Keratinocyte (primary cell): ENCODE data around the gene RGPD4.

Experiments
- EZH2 ChIP-seq: IDR thresholded peaks from one replicate; pipeline ENCODE4 v1.6.1; 2012; ENCODE audit warnings: inconsistent platforms, mild to moderate bottlenecking, low read length, moderate library complexity
- TF ChIP-seq, protein P1 (sequence below), 3 experiments: IDR thresholded peaks in 1 of 3; conservative IDR thresholded peaks in 1 of 3; optimal IDR thresholded peaks in 1 of 3; 2 replicates in 2 of 3; 3 replicates in 1 of 3; pipeline versions ENCODE3 to v1.5.1; 2011; ENCODE audit warnings: low read length in 3 of 3, mild to moderate bottlenecking in 3 of 3, moderate library complexity in 2 of 3, control low read depth in 1 of 3, inconsistent platforms in 1 of 3; ENCODE audit not compliant: insufficient read depth in 2 of 3; ENCODE audit errors: extremely low read depth in 1 of 3

DNA sequence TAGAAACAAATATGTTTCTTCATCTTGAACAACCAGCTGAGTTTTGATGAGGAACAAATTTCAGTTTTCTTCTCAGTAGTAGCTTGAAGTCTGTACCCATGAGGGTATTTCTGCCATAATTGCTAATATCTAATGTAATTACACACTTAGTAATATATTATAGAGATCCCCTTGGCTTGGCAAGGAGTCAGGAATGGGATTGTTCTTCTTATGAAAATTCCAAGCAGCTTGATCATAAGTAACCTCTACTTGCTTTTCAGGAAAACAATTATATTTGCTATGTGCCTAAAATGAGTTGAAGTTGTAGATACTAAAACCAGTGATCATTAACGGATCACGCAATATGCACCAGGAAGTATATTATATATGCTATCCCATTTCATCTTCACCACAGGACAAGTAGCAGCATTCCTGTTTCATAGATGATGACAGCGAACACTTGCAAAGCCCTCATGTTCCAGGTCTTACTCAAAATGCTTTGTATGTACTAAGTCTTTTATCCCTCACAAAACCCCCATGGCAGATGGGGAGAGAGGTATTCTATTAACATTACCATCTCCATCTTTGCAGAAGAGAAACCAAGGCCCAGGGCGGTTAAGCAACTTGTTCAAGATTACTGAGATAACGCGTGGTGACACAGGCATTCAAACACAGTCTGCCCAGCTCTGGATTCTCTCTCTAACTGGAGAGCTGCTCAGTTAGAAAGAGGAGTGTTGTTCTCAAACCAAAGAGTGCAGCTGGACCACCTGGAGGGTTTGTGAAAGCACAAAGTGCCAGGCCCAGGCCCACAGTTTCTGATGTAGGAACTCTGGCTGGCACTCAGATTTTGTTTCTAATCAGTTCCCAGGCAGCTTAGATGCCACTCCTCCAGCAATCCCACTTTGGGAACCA lies 21.8 kb upstream of the RGPD4 start:
- no peak for TF ChIP-seq EZH2
- TF ChIP-seq, protein P1, sequence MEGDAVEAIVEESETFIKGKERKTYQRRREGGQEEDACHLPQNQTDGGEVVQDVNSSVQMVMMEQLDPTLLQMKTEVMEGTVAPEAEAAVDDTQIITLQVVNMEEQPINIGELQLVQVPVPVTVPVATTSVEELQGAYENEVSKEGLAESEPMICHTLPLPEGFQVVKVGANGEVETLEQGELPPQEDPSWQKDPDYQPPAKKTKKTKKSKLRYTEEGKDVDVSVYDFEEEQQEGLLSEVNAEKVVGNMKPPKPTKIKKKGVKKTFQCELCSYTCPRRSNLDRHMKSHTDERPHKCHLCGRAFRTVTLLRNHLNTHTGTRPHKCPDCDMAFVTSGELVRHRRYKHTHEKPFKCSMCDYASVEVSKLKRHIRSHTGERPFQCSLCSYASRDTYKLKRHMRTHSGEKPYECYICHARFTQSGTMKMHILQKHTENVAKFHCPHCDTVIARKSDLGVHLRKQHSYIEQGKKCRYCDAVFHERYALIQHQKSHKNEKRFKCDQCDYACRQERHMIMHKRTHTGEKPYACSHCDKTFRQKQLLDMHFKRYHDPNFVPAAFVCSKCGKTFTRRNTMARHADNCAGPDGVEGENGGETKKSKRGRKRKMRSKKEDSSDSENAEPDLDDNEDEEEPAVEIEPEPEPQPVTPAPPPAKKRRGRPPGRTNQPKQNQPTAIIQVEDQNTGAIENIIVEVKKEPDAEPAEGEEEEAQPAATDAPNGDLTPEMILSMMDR (optimal IDR thresholded peaks at IDR 0.05 in 1 of 3, IDR thresholded peaks at IDR 0.05 in 1 of 3, conservative IDR thresholded peaks at IDR 0.05 in 1 of 3; ENCODE audit: extremely low read depth in 1 of 3, insufficient read depth in 2 of 3, low read length in 3 of 3): no peak
